ENCODE results near the gene ZDHHC3. TPM values are rescaled to one million over a fixed set of nuclear protein-coding genes. Genes with fewer than 3 reads are reported as not detected.

ZDHHC3 gene
- total RNA-seq, 1 experiment from 2014 or later: 40.1 TPM

GRCh38 chr3:44927371-44927770, 48.6 kb downstream of the ZDHHC3 start:
- Mint-ChIP-seq H3K27ac (ENCODE audit: low read depth, unreplicated experiment) (no peak overlapping the region), H3K27me3 (ENCODE audit: insufficient read depth, unreplicated experiment) (no peaks in the 10 kb centered on the region), H3K4me1 (ENCODE audit: insufficient read depth, unreplicated experiment) (no peaks in the 10 kb centered on the region), H3K9me3 (ENCODE audit: unreplicated experiment) (no peaks in the 10 kb centered on the region), H3K4me3 (ENCODE audit: unreplicated experiment) (no peak overlapping the region), H3K36me3 (ENCODE audit: insufficient read depth, unreplicated experiment) (peaks cover 26% of the 10 kb centered on the region)
- no peak for TF ChIP-seq CTCF (IDR thresholded peaks at IDR 0.05; ENCODE audit: unreplicated experiment)
- POLR2A ChIA-PET: interaction anchor here (0.6 to 0.7 kb wide), 3 partner anchors 14 to 416 kb away, joined by 3 read pairs; no protein-coding TSS in a partner anchor
- DNase-seq (ENCODE audit: unreplicated experiment): no peak
- CTCF ChIA-PET: interaction anchor here (1.3 kb wide), 1 partner anchor 13 kb away, joined by 3 read pairs; no protein-coding TSS in a partner anchor
- no TSS peak for BruUV-seq (replicated peaks)
- intact Hi-C loops (cut with micrococcal nuclease): no loop called here

- H3K27ac Mint-ChIP-seq (ENCODE audit: low read depth, unreplicated experiment): no peak overlapping the region
- H3K4me3 Mint-ChIP-seq (ENCODE audit: unreplicated experiment): no peak overlapping the region
- peaks cover 25% of the 10 kb centered on the region for H3K36me3 Mint-ChIP-seq (ENCODE audit: insufficient read depth, unreplicated experiment)
- CTCF ChIA-PET: interaction anchor here (1.3 kb wide), 1 partner anchor 13 kb away, joined by 3 read pairs; no protein-coding TSS in a partner anchor
- no TSS peak for BruUV-seq (replicated peaks)
- POLR2A ChIA-PET: interaction anchor here (0.6 kb wide), 2 partner anchors 24 to 416 kb away, joined by 3 read pairs; no protein-coding TSS in a partner anchor
- no peaks in the 10 kb centered on the region for H3K27me3 Mint-ChIP-seq (ENCODE audit: insufficient read depth, unreplicated experiment)
- DNase-seq (ENCODE audit: unreplicated experiment): no peak
- no peaks in the 10 kb centered on the region for H3K4me1 Mint-ChIP-seq (ENCODE audit: insufficient read depth, unreplicated experiment)
- H3K9me3 Mint-ChIP-seq (ENCODE audit: unreplicated experiment): no peaks in the 10 kb centered on the region
- TF ChIP-seq CTCF (IDR thresholded peaks at IDR 0.05; ENCODE audit: unreplicated experiment): no peak
- intact Hi-C loops (cut with micrococcal nuclease): no loop called here
Measured at GRCh38 chr3:44926921-44927320, 49.1 kb downstream of the ZDHHC3 start.

GRCh38 chr3:44926172-44926571, 49.8 kb downstream of the ZDHHC3 start:
- no peak overlapping the region for H3K4me3 Mint-ChIP-seq (ENCODE audit: unreplicated experiment)
- POLR2A ChIA-PET: no interaction called here
- no peaks in the 10 kb centered on the region for H3K27me3 Mint-ChIP-seq (ENCODE audit: insufficient read depth, unreplicated experiment)
- no peak for TF ChIP-seq CTCF (IDR thresholded peaks at IDR 0.05; ENCODE audit: unreplicated experiment)
- no peaks in the 10 kb centered on the region for H3K9me3 Mint-ChIP-seq (ENCODE audit: unreplicated experiment)
- peaks cover 31% of the 10 kb centered on the region for H3K36me3 Mint-ChIP-seq (ENCODE audit: insufficient read depth, unreplicated experiment)
- intact Hi-C loops (cut with micrococcal nuclease): no loop called here
- DNase-seq (ENCODE audit: unreplicated experiment): no peak
- H3K4me1 Mint-ChIP-seq (ENCODE audit: insufficient read depth, unreplicated experiment): no peaks in the 10 kb centered on the region
- TSS peak; percentile 28 for BruUV-seq (replicated peaks)
- CTCF ChIA-PET: interaction anchor here (0.8 to 1.3 kb wide), 2 partner anchors 12 to 17 kb away, joined by 3 to 4 read pairs; no protein-coding TSS in a partner anchor
- no peak overlapping the region for H3K27ac Mint-ChIP-seq (ENCODE audit: low read depth, unreplicated experiment)

- ChIA-PET CTCF (interaction anchor here (2.9 kb wide), 1 partner anchor 10 kb away, joined by 15 read pairs; no protein-coding TSS in a partner anchor), POLR2A (interaction anchor here (1.1 to 1.3 kb wide), 4 partner anchors 23 to 66 kb away, joined by 3 to 4 read pairs (median 3); partner anchors contain the start of genes EXOSC7 and ZDHHC3)
- H3K4me3 Mint-ChIP-seq (ENCODE audit: unreplicated experiment): no peak overlapping the region
- H3K4me1 Mint-ChIP-seq (ENCODE audit: insufficient read depth, unreplicated experiment): peaks cover 5% of the 10 kb centered on the region
- peaks cover 28% of the 10 kb centered on the region for H3K36me3 Mint-ChIP-seq (ENCODE audit: insufficient read depth, unreplicated experiment)
- no peak overlapping the region for H3K27ac Mint-ChIP-seq (ENCODE audit: low read depth, unreplicated experiment)
- TF ChIP-seq CTCF (IDR thresholded peaks at IDR 0.05; ENCODE audit: unreplicated experiment): no peak
- no TSS peak for BruUV-seq (replicated peaks)
- H3K9me3 Mint-ChIP-seq (ENCODE audit: unreplicated experiment): no peaks in the 10 kb centered on the region
- intact Hi-C loops (cut with micrococcal nuclease): no loop called here
- H3K27me3 Mint-ChIP-seq (ENCODE audit: insufficient read depth, unreplicated experiment): no peaks in the 10 kb centered on the region
- DNase-seq (ENCODE audit: unreplicated experiment): no peak
Measured at GRCh38 chr3:44924457-44925084, 51.4 kb downstream of the ZDHHC3 start.

All from MCF 10A (cell line).